GM19240 (cell line): ENCODE data around the gene KCNMA1.

Source experiments
- DNase-seq: peaks from one replicate; pipeline ENCODE4 v3.0.0; 2011; ENCODE audit warnings: low spot score; ENCODE audit not compliant: insufficient read length

KCNMA1 gene

GRCh38 chr10:77029777-77030717 lies 607.6 kb downstream of the KCNMA1 start:
- DNase-seq, result no peak

DNA sequence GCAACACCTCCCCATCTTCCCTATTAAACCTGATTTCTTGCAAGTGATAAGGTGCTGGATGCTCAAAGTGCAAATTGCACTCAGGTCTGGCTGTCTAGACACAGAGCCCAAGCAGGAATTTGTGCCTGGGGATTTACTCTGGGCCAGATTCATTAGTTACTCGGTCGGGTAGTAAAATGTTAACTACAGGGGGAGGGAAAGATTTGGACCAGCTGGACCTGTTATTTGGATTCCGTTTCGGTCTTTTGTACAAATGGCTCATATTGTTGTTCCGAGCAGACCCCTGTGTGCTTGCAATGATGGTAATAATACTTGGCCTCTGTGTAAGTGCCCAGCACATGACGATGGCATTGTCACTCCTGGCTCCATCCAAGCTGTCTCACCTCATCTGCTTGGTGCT lies 609.6 kb downstream of the KCNMA1 start:
- DNase-seq, result no peak

- DNase-seq, result no peak
These were observed 610.0 kb downstream of the KCNMA1 start for GRCh38 chr10:77027576-77027975.

GRCh38 chr10:77027141-77027540 lies 610.5 kb downstream of the KCNMA1 start:
- no peak for DNase-seq

DNA sequence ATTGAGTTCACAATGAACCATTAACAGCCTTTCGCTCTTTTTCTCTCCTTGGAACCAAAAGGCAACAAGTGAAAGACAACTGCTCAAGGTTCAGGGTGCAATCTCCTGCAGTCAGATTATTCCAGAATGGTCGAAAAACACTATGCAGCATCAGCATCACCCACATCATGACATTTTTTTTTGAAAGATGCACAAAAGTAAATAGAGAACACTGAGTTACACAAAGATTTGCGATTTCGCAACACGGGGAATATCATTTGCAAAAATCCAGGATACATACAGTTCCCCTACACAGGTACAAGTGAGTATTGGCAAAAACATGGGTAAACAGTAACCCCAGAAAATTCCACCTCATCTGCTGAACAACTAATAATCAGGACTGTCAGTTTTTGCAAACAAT lies 611.5 kb downstream of the KCNMA1 start:
- no peak for DNase-seq

- no peak for DNase-seq
These were observed 613.1 kb downstream of the KCNMA1 start for GRCh38 chr10:77024461-77024860.

GRCh38 chr10:77023396-77023795 lies 614.2 kb downstream of the KCNMA1 start:
- DNase-seq, result no peak

DNA sequence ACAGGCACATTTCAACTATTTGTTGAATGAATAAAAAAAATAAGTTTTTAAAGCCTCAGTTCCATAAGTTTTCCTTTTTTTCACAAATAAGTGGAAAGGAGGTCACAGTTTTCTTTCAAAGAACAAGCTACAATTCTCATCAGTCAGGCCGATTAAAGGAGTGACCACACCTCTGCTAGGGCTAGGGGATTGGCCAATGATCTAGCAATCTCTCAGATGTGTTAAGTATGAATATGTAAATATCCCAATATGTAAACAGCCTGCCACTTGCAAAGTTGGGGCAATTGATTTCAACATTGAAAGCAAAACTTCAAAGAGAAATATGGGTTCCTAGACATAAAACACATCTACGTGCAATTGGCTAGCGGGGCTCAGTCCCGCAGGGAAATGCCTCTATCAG lies 614.9 kb downstream of the KCNMA1 start:
- DNase-seq, result no peak

DNA sequence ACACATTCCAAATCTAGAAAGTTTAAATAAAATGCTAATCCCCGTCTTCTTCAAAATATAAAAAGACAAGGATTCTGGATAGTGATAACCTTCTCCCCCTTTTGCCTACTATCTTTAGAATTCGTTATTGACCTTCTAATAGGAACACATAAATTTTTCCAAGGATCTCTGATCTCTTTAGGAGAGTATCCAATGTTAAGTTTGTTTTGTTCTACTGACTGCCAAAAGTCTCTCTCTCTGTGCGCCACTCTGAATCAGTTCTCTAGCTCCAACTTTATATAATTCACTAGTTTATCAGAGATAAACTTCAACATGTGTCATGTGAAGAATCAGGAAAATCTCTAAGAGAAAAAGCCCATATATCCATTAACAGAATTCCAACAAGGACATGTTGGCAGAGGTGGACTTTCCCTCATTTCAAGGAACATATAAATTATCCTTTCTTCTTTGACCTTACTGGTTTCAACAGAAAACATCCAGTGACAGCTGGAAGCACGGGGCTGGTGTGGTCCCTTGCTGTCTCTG lies 615.6 kb downstream of the KCNMA1 start:
- no peak for DNase-seq

DNA sequence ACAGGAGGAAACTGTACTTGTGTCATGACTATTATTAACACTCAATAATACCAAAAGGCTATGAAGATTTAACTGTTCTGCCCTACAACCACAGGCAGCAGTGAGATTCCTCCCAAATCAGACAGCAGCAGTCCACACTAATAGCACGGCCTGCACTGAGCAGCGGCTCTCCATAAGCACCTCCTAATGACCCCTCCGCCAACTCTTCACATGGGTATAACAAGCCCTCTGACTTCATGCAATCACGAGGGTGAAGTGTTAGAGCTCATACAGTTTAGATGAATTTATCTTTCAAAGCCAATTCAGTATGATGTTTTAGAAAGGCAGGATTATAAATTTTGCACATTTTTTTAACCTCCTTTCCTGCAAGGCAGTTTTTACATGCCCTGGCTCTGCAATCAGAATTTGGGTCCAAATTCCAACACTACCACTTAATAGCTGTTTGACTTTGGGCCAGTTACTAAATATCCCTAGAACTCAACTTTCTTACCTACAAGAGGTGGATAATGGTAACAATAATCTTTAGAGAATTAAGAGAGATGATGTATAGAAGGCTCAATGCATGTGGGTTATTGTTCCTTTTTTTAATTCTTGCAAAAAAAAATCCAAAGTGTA lies 617.1 kb downstream of the KCNMA1 start:
- DNase-seq, result no peak

DNA sequence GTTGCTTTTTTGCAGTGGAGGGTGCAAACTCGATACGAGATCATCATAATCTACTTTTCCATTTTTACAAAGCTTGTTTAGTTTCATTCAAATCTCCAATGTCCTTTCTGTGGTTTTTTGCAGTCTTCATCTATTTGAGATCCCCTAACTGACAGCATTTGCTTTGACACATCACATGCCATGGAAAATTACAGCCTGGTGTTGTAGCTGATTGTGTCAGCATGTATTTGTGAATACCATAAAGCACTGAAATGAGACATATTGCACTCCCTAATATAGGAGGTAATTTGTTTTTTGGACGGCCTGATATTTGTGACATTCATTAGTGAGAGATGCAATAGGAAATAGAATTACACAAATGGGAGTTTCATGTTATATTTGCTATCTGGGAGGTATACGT lies 620.8 kb downstream of the KCNMA1 start:
- DNase-seq, result no peak

DNA sequence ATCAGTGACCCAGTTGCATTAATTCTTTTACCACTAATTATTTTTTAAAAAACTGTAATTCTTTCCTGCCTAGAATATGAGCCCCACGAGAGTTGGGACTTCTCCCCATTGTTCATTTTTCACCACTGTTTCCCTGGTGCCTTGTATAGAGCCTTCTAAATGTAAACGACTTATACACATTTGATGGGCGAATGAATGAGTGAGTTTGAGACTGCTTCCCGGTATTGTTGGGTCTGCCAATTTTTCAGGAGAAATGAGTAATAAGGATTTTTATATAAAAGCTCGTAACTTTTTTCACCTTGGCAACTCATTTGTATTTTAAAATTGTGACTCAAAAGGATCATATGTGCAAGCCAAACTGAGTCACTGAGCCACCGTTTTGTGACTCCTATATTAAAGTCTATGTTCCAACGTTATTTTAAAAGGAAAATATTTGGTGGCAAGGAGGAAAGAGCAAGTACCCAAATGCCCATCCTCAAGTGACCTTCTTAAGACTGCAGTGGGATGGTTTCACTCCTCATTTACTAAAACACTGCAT lies 621.3 kb downstream of the KCNMA1 start:
- DNase-seq, result no peak

GRCh38 chr10:77015360-77015759 lies 622.2 kb downstream of the KCNMA1 start:
- DNase-seq, result no peak

DNA sequence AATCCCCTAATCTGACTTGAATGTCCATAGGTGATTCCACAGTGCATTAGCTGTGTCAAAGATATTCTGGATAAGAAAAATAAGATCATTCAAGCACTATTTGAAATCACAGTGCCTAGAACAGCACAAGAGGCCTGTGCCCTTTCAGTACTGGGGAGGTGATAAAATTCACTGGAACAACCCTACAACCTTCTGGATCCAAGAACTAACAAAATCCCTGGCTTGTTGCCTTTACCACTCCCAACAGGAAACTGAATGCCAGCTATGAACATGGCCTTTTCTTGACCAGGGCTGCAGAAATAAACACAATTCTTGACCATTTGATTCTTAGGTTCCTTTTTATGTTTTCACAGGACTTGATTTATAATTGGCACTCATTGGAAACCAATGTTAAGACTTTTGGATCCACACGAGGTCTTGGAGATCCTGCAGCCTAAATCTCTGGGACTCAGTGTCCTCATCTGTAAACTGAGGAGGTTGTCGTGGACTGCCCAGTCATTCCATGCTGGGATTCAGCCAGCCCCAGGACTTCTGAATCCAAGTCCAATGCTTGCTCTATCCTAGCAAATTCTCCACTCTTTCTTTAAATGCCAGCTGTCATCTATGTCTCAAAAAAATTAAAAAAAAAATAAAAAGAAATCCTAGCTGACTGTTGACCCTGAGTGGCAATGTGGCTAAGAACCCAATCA lies 624.7 kb downstream of the KCNMA1 start:
- no peak for DNase-seq

DNA sequence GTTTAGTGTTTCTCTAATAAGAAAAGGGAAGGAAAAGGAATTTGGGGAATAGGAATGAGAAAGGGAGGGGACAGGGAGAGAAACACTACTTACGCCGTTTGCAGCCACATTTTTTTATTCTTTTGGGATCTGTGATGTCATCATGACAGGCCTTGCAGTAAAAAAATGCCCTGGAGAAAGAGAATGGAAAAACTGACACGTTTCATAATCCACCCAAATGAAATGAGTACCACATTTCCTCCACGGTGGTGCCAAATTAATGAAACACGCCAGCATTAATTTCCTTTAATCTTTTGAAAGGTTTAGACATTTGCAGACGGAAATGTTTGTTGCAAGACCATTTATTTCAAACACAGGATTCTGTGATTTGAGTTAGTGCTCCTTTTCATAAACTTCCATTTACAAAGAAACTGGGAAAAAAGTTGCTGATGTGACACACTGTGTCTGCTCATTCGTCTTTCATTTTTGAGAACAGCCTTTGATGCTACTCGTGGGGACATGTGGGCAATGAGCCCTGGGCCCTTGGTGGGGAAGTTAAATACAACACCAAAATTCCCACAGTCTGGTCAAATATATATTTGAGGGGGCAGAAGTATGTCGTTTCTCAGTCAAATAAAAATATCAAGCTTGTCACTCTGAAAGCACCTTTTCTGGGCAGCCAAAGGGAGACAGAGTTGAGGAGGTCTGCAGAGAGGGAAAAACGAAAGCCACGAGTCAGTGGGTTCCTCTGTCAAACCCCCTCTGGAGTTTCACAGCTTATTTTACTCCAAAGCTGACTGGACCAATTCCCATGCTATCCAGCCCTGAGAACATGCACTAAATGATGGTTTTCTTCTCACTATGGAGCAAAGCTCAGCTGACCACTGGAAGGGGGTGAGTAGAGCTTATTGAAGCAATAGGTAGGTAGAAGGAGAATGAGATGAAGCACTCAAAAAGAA lies 625.5 kb downstream of the KCNMA1 start:
- no peak for DNase-seq

- DNase-seq, result no peak
These were observed 627.2 kb downstream of the KCNMA1 start for GRCh38 chr10:77010430-77010829.

GRCh38 chr10:77007834-77008233 lies 629.8 kb downstream of the KCNMA1 start:
- peak; percentile 36 for DNase-seq

DNA sequence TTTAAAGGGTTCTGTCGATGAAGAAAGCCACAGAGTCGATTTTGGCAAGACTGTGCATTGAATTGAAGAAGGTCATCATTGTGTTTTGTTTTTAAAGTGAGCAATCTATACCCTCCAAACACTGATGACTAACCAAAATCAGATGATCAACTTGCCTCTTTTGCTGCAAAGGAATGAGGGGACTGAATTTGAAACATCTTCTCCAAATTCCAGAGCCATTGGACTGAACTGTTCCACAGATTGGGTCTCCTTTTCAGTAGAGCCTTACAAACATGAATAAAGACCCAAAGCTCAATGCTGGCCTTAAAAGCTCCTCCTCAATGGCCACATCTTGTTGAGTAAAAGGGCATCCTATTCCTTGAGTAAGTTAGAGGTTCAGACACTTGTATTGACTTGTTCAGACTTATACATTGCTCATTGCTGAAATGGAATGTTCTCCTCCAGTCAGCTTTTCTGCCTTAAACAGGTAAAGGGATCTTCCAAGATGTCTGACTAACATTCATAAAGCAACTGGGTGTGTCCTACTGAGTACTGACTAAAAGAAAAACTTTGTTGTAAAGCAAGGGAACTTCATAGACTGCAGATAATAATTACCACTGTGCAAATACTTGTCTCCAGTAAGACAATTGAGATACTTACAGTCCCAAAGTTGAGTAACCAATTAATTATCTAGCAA lies 630.6 kb downstream of the KCNMA1 start:
- DNase-seq, result no peak

GRCh38 chr10:77005871-77006270 lies 631.7 kb downstream of the KCNMA1 start:
- no peak for DNase-seq
